ENCODE measurements around the gene MAG. TPM values are rescaled to one million over a fixed set of nuclear protein-coding genes. Genes with fewer than 3 reads are reported as not detected.

MAG gene
- total RNA-seq, 1 donor from 2014 or later: not detected

GRCh38 chr19:35293363-35293739, 1.4 kb downstream of the MAG start:
- H3K9me3 ChIP-seq: no peaks in the 10 kb centered on the region
- H3K27ac ChIP-seq: no peak overlapping the region
- H3K4me3 ChIP-seq: no peak overlapping the region
- no peaks in the 10 kb centered on the region for H3K27me3 ChIP-seq
- no peaks in the 10 kb centered on the region for H3K36me3 ChIP-seq
- no peak for DNase-seq (ENCODE audit: low spot score in 2 of 2)
- no peaks in the 10 kb centered on the region for H3K4me1 ChIP-seq
- no peak for TF ChIP-seq CTCF (IDR thresholded peaks at IDR 0.05)
- intact Hi-C loops (cut with DNase I): no loop called here

DNA sequence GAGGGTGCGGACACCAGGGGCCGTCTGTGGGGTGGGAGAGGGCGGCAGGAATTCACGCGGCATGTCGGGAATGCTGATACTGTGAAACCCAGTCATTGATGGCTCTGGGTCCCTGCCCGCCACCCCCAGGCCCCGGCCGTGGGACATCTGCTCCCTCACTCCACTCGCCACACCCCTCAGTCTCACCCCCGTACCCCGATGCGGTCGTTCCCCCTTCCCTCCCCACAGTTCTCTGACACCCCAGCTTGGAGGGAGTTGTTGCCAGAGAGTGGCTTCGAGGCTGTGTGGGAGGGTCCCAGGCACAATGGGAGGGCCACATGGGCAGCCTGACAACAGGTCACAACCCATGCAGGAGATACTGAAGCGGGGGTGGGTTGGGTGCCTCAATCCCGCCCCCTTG, 1.8 kb downstream of the MAG start:
- no peaks in the 10 kb centered on the region for H3K9me3 ChIP-seq
- no peaks in the 10 kb centered on the region for H3K27me3 ChIP-seq
- no peaks in the 10 kb centered on the region for H3K36me3 ChIP-seq
- TF ChIP-seq CTCF (IDR thresholded peaks at IDR 0.05): no peak
- no peak for DNase-seq (ENCODE audit: low spot score in 2 of 2)
- H3K27ac ChIP-seq: no peak overlapping the region
- intact Hi-C loops (cut with DNase I): no loop called here
- no peaks in the 10 kb centered on the region for H3K4me1 ChIP-seq
- no peak overlapping the region for H3K4me3 ChIP-seq

DNA sequence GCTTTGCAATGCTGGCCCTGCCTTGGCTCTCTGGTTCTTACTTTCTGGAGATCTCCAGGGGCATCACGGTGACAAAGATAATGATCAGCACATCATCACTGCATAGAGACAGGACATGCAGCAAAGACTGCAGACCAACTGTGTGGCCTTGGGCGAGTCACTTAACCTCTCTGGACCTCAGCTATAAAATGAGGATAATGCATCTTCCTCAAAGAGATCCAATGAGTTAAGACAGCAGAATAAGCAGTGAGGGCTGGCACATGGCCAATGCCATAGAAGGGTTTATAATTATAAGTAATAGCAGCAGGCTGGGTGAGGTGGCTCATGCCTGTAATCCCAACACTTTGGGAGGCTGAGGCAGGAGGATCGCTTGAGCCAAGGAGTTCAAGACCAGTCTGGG, 2.4 kb downstream of the MAG start:
- intact Hi-C loops (cut with DNase I): no loop called here
- no peak for TF ChIP-seq CTCF (IDR thresholded peaks at IDR 0.05)

DNA sequence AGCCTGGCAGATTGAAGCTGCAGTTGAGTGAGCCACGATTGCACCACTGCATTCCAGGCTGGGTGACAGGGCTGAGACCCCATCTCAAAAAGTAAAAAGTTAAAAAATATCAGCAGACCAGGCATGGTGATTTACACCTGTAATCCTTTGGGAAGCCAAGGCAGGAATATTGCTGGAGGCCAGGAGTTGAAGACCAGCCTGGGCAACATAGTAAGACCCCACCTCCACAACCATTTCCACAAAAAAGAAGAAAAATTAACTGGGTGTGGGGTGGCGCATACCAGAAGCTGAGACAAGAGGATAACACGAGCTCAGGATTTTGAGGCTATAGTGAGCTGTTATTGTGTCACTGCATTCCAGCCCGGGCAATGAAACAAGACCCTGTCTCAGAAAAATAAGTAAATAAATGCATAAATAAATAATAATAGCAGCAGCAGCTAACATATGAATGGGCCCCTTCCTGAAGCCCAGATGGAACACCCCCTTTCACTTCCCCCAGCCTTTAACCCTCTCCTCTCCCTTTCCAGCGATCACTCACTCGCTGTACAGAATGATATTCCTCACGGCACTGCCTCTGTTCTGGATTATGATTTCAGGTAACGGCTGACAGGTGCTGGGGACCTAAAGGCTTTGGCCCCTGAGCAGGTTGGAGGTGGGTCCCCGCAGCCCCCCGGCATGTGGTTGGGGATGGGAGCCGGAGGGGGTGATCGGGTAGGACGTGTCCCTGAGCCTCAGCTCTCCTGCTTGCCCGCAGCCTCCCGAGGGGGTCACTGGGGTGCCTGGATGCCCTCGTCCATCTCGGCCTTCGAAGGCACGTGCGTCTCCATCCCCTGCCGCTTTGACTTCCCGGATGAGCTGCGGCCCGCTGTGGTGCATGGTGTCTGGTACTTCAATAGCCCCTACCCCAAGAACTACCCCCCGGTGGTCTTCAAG, 3.2 kb downstream of the MAG start:
- H3K9me3 ChIP-seq: no peaks in the 10 kb centered on the region
- no peak overlapping the region for H3K4me3 ChIP-seq
- intact Hi-C loops (cut with DNase I): no loop called here
- no peaks in the 10 kb centered on the region for H3K27me3 ChIP-seq
- H3K27ac ChIP-seq: no peak overlapping the region
- H3K4me1 ChIP-seq: no peaks in the 10 kb centered on the region
- H3K36me3 ChIP-seq: no peaks in the 10 kb centered on the region
- TF ChIP-seq CTCF (IDR thresholded peaks at IDR 0.05): no peak
- no peak for DNase-seq (ENCODE audit: low spot score in 2 of 2)

More for the DNA sequence above, 2.4 kb downstream of the MAG start:
- Histone ChIP-seq H3K4me1 (no peaks in the 10 kb centered on the region), H3K36me3 (no peaks in the 10 kb centered on the region), H3K27me3 (no peaks in the 10 kb centered on the region), H3K9me3 (no peaks in the 10 kb centered on the region), H3K4me3 (no peak overlapping the region), H3K27ac (no peak overlapping the region)
- DNase-seq (ENCODE audit: low spot score in 2 of 2): no peak

DNA sequence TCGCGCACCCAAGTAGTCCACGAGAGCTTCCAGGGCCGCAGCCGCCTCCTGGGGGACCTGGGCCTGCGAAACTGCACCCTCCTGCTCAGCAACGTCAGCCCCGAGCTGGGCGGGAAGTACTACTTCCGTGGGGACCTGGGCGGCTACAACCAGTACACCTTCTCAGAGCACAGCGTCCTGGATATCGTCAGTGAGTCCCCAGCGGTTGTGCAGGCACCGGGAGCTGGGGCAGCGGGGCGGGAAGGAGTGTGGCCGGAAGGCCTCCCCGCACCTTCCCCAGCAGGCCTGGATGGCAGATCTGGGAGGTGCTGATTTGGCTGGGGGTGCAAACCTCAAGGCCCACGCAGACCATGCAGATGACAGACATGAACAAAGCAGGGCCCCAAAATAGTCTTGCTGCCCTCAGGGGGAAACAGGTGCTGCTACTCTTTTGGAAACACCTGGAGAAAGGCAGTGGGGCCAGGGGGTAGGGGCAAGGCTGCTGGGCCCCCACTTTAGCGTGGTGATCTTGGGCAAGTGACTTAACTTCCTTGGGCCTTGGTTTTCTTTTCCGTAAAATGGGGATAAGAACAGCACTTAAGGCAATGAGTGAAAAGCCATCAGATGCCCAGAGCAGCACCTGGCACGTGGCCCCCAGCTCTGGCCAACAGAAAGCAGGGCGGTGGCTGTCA, 4.0 kb downstream of the MAG start:
- intact Hi-C loops (cut with DNase I): no loop called here
- H3K36me3 ChIP-seq: no peaks in the 10 kb centered on the region
- H3K27me3 ChIP-seq: no peaks in the 10 kb centered on the region
- H3K4me1 ChIP-seq: no peaks in the 10 kb centered on the region
- no peaks in the 10 kb centered on the region for H3K9me3 ChIP-seq
- no peak overlapping the region for H3K27ac ChIP-seq
- no peak overlapping the region for H3K4me3 ChIP-seq
- DNase-seq (ENCODE audit: low spot score in 2 of 2): no peak
- TF ChIP-seq CTCF (IDR thresholded peaks at IDR 0.05): no peak

Data from ascending aorta (tissue), 2 donors.